Vagina (tissue), 2 donors: ENCODE results near the gene MRPS27. TPM values are rescaled to one million over a fixed set of nuclear protein-coding genes. Genes with fewer than 3 reads are reported as not detected.

Experiments
- DNase-seq, 2 donors: peaks; one replicate each; pipeline ENCODE4 v3.0.0-alpha.2; 2017; ENCODE audit errors: extremely low spot score in 2 of 2
- H3K27ac ChIP-seq: fragments of 200-600 bp; sonication (generic); one replicate; pipeline ENCODE4 v1.5.1; 2019
- H3K27me3 ChIP-seq: fragments of 200-600 bp; sonication (generic); one replicate; pipeline ENCODE4 v1.5.1; 2019
- H3K36me3 ChIP-seq, 2 donors: fragments of 200-600 bp; sonication (generic); one replicate each; pipeline ENCODE4 v1.5.1; 2017 to 2019
- H3K4me1 ChIP-seq: fragments of 200-600 bp; sonication (generic); one replicate; pipeline ENCODE4 v1.5.1; 2019
- H3K4me3 ChIP-seq, 2 donors: fragments of 200-600 bp; sonication (generic); 1 replicate in 1 of 2; 2 replicates in 1 of 2; pipeline ENCODE4 v1.5.1; 2016 to 2019
- H3K9me3 ChIP-seq: fragments of 200-600 bp; sonication (generic); one replicate; pipeline ENCODE4 v1.5.1; 2019
- CTCF ChIP-seq, 3 experiments: fragments of 450-650 bp in 2 of 3; fragments of 200-600 bp in 1 of 3; sonication (generic) in 1 of 3; IDR thresholded peaks; one replicate each; pipeline ENCODE4 v1.5.1; 2017 to 2019; ENCODE audit warnings: antibody characterized with exemption in 3 of 3, mild to moderate bottlenecking in 2 of 3, moderate library complexity in 2 of 3
- POLR2A ChIP-seq, 2 donors: fragments of 450-650 bp; IDR thresholded peaks; one replicate each; pipeline ENCODE4 v1.6.1; 2017; ENCODE audit warnings: antibody characterized with exemption in 2 of 2, mild to moderate bottlenecking in 2 of 2, moderate library complexity in 2 of 2
- POLR2AphosphoS5 ChIP-seq, 2 donors: sonication (generic); formaldehyde crosslinking; IDR thresholded peaks; one replicate each; pipeline ENCODE4 v1.9.0; 2017; ENCODE audit warnings: antibody characterized with exemption in 2 of 2, mild to moderate bottlenecking in 2 of 2, low read depth in 1 of 2; ENCODE audit not compliant: insufficient read depth in 1 of 2
- intact Hi-C: fragments of 100-400 bp; cut with DNase I; formaldehyde crosslinking; loops from one replicate; pipeline ENCODE4 v1.15.1; 2023
- total RNA-seq: library from RNA; depleted of rRNA; stranded (reverse); fragments of >200 nt; gene quantifications from one replicate; pipeline ENCODE4 v1.2.3, GENCODE V29; 2016

Gene MRPS27
- total RNA-seq, 1 donor from 2014 or later, result 44.9 TPM

GRCh38 chr5:72268260-72268659 is 51.8 kb downstream of the MRPS27 start:
- TF ChIP-seq POLR2AphosphoS5 (IDR thresholded peaks at IDR 0.05; ENCODE audit: insufficient read depth in 1 of 2, low read depth in 1 of 2), result no peak
- TF ChIP-seq CTCF (IDR thresholded peaks at IDR 0.05), result no peak
- TF ChIP-seq POLR2A (IDR thresholded peaks at IDR 0.05), result no peak
- Histone ChIP-seq H3K27me3 (no peaks in the 10 kb centered on the region), H3K27ac (no peak overlapping the region), H3K4me3 (no peak overlapping the region), H3K9me3 (no peaks in the 10 kb centered on the region), H3K36me3 (no peaks in the 10 kb centered on the region), H3K4me1 (peaks cover 15% of the 10 kb centered on the region)
- intact Hi-C loops, result no loop called here
- DNase-seq, result no peak

- intact Hi-C loops, result no loop called here
- H3K36me3 ChIP-seq, result no peaks in the 10 kb centered on the region
- no peaks in the 10 kb centered on the region for H3K27me3 ChIP-seq
- no peak overlapping the region for H3K27ac ChIP-seq
- H3K4me1 ChIP-seq, result peaks cover 15% of the 10 kb centered on the region
- TF ChIP-seq CTCF (IDR thresholded peaks at IDR 0.05) (no peak), POLR2A (IDR thresholded peaks at IDR 0.05) (no peak), POLR2AphosphoS5 (IDR thresholded peaks at IDR 0.05; ENCODE audit: insufficient read depth in 1 of 2, low read depth in 1 of 2) (no peak)
- no peak for DNase-seq
- H3K9me3 ChIP-seq, result no peaks in the 10 kb centered on the region
- H3K4me3 ChIP-seq, result no peak overlapping the region
Measured at GRCh38 chr5:72267685-72268084, 52.4 kb downstream of the MRPS27 start.

- no peak for TF ChIP-seq CTCF (IDR thresholded peaks at IDR 0.05)
- no peak for TF ChIP-seq POLR2AphosphoS5 (IDR thresholded peaks at IDR 0.05; ENCODE audit: insufficient read depth in 1 of 2, low read depth in 1 of 2)
- no peak for TF ChIP-seq POLR2A (IDR thresholded peaks at IDR 0.05)
- Histone ChIP-seq H3K4me3 (no peak overlapping the region), H3K27ac (no peak overlapping the region), H3K36me3 (no peaks in the 10 kb centered on the region), H3K4me1 (peaks cover 15% of the 10 kb centered on the region), H3K27me3 (no peaks in the 10 kb centered on the region), H3K9me3 (no peaks in the 10 kb centered on the region)
- no peak for DNase-seq
- intact Hi-C loops, result no loop called here
Measured at GRCh38 chr5:72266862-72267261, 53.2 kb downstream of the MRPS27 start.

- no peaks in the 10 kb centered on the region for H3K27me3 ChIP-seq
Measured at GRCh38 chr5:72265032-72265877, 54.8 kb downstream of the MRPS27 start.

More at GRCh38 chr5:72265032-72265877, 54.8 kb downstream of the MRPS27 start:
- DNase-seq, result no peak
- no peak for TF ChIP-seq POLR2A (IDR thresholded peaks at IDR 0.05)
- no peak for TF ChIP-seq POLR2AphosphoS5 (IDR thresholded peaks at IDR 0.05; ENCODE audit: insufficient read depth in 1 of 2, low read depth in 1 of 2)
- TF ChIP-seq CTCF (IDR thresholded peaks at IDR 0.05), result no peak
- Histone ChIP-seq H3K4me3 (no peak overlapping the region), H3K4me1 (peaks cover 15% of the 10 kb centered on the region), H3K36me3 (no peaks in the 10 kb centered on the region), H3K27ac (no peak overlapping the region), H3K9me3 (no peaks in the 10 kb centered on the region)
- intact Hi-C loops, result no loop called here
